Endodermal cell (in vitro differentiated cells): ENCODE results near the gene SATB2. TPM values are rescaled to one million over a fixed set of nuclear protein-coding genes. Genes with fewer than 3 reads are reported as not detected.

Experiments
- DNase-seq: peaks from one replicate; pipeline ENCODE4 v3.0.0-alpha.2; 2017
- H3K27ac ChIP-seq: 2 replicates; pipeline ENCODE4 v1.5.1; 2013; ENCODE audit warnings: mild to moderate bottlenecking, low read depth, low read length, moderate library complexity
- H3K27me3 ChIP-seq: 2 replicates; pipeline ENCODE4 v1.6.1; 2013; ENCODE audit warnings: mild to moderate bottlenecking, low read length, moderate library complexity; ENCODE audit not compliant: insufficient read depth, control insufficient read depth, poor library complexity, severe bottlenecking
- H3K36me3 ChIP-seq: 2 replicates; pipeline ENCODE4 v1.7.0; 2013; ENCODE audit warnings: mild to moderate bottlenecking, low read length, moderate library complexity; ENCODE audit not compliant: control insufficient read depth, insufficient read depth
- H3K4me1 ChIP-seq: one replicate; pipeline ENCODE4 v1.7.0; 2013; ENCODE audit warnings: low read length; ENCODE audit not compliant: control insufficient read depth, insufficient read depth
- H3K4me3 ChIP-seq: 2 replicates; pipeline ENCODE4 v1.5.1; 2013; ENCODE audit warnings: mild to moderate bottlenecking, low read length, moderate library complexity
- H3K9ac ChIP-seq: 2 replicates; pipeline ENCODE4 v1.6.1; 2013; ENCODE audit warnings: mild to moderate bottlenecking, low read length, moderate library complexity; ENCODE audit not compliant: poor library complexity, severe bottlenecking; ENCODE audit errors: extremely low read depth
- H3K9me3 ChIP-seq: 2 replicates; pipeline ENCODE4 v1.6.1; 2013; ENCODE audit warnings: mild to moderate bottlenecking, low read length, moderate library complexity; ENCODE audit not compliant: control insufficient read depth
- H3K27ac Mint-ChIP-seq: 2 replicates; pipeline ENCODE4 v1.8.0; 2020; ENCODE audit warnings: mixed read lengths
- H3K27me3 Mint-ChIP-seq: 2 replicates; pipeline ENCODE4 v1.8.0; 2021; ENCODE audit warnings: mild to moderate bottlenecking, mixed read lengths; ENCODE audit not compliant: insufficient read depth
- H3K36me3 Mint-ChIP-seq: 2 replicates; pipeline ENCODE4 v1.8.0; 2020; ENCODE audit warnings: low read depth, mixed read lengths
- H3K4me1 Mint-ChIP-seq: 2 replicates; pipeline ENCODE4 v1.8.0; 2020; ENCODE audit warnings: mixed read lengths
- H3K4me3 Mint-ChIP-seq: 2 replicates; pipeline ENCODE4 v1.8.0; 2020; ENCODE audit warnings: mild to moderate bottlenecking, moderate library complexity, mixed read lengths
- H3K9me3 Mint-ChIP-seq: 2 replicates; pipeline ENCODE4 v1.8.0; 2020; ENCODE audit warnings: mild to moderate bottlenecking, mixed read lengths
- WGBS, 2 experiments: methylation state at CpG; one replicate each; pipeline versions ENCODE4 v1.1.5 to v1.1.7; 2013; ENCODE audit warnings: missing lambda C conversion rate in 2 of 2, mixed read lengths in 1 of 2; ENCODE audit not compliant: insufficient coverage in 1 of 2, insufficient read length in 1 of 2; 5-methylcytosine and 5-hydroxymethylcytosine counted together
- total RNA-seq, 2 donors: library from RNA; stranded (reverse); fragmentation: NEBNext Ultra II Directional in 1 of 2; extraction: Animal tissue kit (Norgen Biotek cat#: 25700) in 1 of 2; gene quantifications; 2 replicates in 1 of 2; 3 replicates in 1 of 2; pipeline ENCODE4 v1.2.1, GENCODE V29; 2021
- TF ChIP-seq, protein P1 (sequence below): fragments of 200-600 bp; sonication (generic); conservative IDR thresholded peaks from 2 replicates; pipeline ENCODE4 v1.5.0; 2021; ENCODE audit warnings: antibody characterized with exemption, mild to moderate bottlenecking

The SATB2 gene
- total RNA-seq, 2 donors from 2014 or later: 2.4 to 3.0 TPM

DNA sequence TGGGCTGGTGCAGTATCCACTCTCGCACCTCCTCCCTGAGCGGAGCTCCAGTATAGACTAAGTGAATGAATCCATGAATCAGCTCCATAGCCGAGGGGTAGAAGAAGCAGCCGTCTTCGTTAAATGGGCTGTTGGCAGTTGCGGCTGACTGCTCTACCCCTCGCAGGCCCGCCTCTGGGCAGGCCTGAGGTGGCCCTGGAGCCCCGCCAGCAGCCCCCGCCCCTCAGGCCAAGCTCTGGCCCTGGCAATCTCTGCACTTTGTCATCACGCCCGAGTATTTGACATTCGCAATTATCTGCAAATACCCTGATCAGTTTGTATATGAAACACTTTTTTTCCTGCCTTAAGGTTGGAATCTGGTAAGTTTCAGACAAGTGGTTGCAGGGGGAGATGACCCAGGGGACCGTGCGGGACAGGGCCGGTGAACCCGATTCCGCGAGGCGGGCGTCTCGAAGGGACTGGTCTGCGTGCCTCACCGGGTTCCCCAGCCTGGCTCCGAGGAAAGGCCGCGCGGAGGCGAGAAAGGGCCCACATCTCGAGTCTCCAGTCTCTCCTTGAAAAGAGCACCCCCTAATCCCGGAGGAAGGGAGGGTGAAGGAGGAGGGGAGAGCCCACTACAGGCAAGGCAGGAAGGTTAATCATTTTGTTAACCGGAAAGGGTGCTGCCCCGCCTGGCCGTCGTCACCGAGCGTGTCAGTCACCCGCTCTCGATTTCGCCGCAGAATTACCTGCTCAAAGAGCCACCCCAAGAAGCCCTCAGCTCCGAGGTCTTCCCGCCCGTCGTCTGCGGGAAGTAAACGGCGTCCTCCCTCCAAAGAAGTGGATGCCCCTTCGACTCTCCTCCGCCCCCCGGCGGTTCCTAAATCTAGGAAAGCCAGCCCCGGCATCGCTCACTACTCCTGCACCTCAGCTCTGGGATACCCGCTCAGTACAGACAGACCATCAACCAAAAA is 11.1 kb upstream of the SATB2 start:
- peak overlapping the region; percentile 52 for H3K4me3 Mint-ChIP-seq
- H3K4me1 ChIP-seq: peaks cover 16% of the 10 kb centered on the region
- peaks cover 28% of the 10 kb centered on the region for H3K4me1 Mint-ChIP-seq
- H3K27me3 ChIP-seq: peaks cover 100% of the 10 kb centered on the region
- no peak overlapping the region for H3K27ac ChIP-seq
- no peak overlapping the region for H3K9ac ChIP-seq
- DNase-seq: peak; percentile 85
- H3K9me3 ChIP-seq: no peaks in the 10 kb centered on the region
- TF ChIP-seq, protein P1, sequence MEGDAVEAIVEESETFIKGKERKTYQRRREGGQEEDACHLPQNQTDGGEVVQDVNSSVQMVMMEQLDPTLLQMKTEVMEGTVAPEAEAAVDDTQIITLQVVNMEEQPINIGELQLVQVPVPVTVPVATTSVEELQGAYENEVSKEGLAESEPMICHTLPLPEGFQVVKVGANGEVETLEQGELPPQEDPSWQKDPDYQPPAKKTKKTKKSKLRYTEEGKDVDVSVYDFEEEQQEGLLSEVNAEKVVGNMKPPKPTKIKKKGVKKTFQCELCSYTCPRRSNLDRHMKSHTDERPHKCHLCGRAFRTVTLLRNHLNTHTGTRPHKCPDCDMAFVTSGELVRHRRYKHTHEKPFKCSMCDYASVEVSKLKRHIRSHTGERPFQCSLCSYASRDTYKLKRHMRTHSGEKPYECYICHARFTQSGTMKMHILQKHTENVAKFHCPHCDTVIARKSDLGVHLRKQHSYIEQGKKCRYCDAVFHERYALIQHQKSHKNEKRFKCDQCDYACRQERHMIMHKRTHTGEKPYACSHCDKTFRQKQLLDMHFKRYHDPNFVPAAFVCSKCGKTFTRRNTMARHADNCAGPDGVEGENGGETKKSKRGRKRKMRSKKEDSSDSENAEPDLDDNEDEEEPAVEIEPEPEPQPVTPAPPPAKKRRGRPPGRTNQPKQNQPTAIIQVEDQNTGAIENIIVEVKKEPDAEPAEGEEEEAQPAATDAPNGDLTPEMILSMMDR: peak; percentile 55
- no peaks in the 10 kb centered on the region for H3K36me3 ChIP-seq
- peak overlapping the region; percentile 70 for H3K4me3 ChIP-seq
- no peaks in the 10 kb centered on the region for H3K36me3 Mint-ChIP-seq
- H3K27ac Mint-ChIP-seq: no peak overlapping the region
- WGBS, 2 experiments: 3 to 7% methylated on average over 30 to 54 of the region's 55 CpGs
- H3K9me3 Mint-ChIP-seq: no peaks in the 10 kb centered on the region
- peaks cover 95% of the 10 kb centered on the region for H3K27me3 Mint-ChIP-seq

DNA sequence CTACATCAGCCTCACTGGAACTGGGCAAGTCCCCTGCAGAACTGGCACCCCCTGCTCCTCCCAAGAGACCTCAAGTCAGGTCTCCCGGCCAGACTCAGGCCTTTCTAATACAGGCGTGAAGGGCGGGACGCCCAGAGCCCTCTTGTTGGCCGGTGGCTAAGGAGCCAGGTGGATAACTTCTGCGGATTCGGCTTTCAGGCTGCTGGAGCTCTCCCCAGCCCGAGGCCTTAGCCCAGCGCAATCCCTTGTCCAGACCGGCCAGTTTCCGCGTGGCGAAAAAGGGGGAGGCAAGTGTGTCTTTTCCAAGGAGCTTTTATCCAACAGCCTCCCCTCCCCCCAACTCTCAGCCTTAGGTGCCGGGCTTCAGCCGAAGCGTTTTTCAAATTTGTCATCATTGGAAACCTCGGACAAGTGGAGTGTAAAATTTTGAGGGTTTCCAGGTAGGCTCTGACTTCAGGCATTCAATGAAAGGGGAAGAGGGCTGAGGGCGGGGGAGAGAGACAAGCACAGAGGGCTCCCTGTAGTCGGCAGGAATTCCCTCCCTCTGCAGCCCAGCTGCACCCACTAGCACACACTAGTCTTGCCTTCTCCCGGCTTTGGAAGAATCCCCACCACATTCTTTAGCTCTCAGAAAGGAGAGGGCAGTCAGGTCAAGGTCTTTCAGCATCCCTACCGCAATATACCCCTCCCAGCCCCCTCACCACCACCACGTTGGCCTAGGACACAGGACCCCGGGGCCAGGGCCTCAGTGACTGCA is 9.5 kb upstream of the SATB2 start:
- no peak overlapping the region for H3K27ac ChIP-seq
- Mint-ChIP-seq H3K36me3 (no peaks in the 10 kb centered on the region), H3K27me3 (peaks cover 98% of the 10 kb centered on the region), H3K9me3 (no peaks in the 10 kb centered on the region), H3K4me1 (peaks cover 28% of the 10 kb centered on the region), H3K4me3 (peak overlapping the region; percentile 31), H3K27ac (no peak overlapping the region)
- no peaks in the 10 kb centered on the region for H3K9me3 ChIP-seq
- peaks cover 100% of the 10 kb centered on the region for H3K27me3 ChIP-seq
- 0 to 11% methylated on average over 7 to 23 of the region's 23 CpGs for WGBS, 2 experiments
- no peaks in the 10 kb centered on the region for H3K36me3 ChIP-seq
- H3K4me3 ChIP-seq: no peak overlapping the region
- DNase-seq: peak; percentile 78
- peaks cover 16% of the 10 kb centered on the region for H3K4me1 ChIP-seq
- no peak overlapping the region for H3K9ac ChIP-seq
- TF ChIP-seq, protein P1: no peak

DNA sequence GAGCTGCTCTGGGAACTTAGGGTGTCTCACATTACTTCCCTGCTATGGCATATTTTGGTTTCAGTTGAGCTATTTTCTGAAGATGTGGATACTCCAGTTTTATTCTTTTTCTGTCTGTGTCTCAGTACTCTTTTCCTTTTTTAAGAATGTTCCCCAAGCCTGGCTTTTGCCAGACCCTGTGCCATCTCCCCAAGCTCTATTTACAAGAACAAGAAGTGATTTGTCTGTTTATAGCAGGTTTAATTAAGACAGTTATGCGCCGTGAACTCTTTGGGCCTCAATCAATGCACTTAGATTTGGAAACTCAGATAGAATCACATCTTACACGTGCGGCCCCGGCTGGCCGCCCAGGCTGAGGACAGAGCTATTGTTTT is 8.9 kb upstream of the SATB2 start:
- H3K9ac ChIP-seq: no peak overlapping the region
- no peak overlapping the region for H3K4me3 ChIP-seq
- peak overlapping the region; percentile 31 for H3K4me3 Mint-ChIP-seq
- no peaks in the 10 kb centered on the region for H3K9me3 Mint-ChIP-seq
- H3K27ac ChIP-seq: no peak overlapping the region
- WGBS, 2 experiments: 29 to 33% methylated on average over 6 of the region's 6 CpGs
- peaks cover 16% of the 10 kb centered on the region for H3K4me1 ChIP-seq
- no peaks in the 10 kb centered on the region for H3K36me3 ChIP-seq
- DNase-seq: no peak
- H3K27me3 Mint-ChIP-seq: peaks cover 98% of the 10 kb centered on the region
- TF ChIP-seq, protein P1: no peak
- no peaks in the 10 kb centered on the region for H3K9me3 ChIP-seq
- H3K27me3 ChIP-seq: peaks cover 100% of the 10 kb centered on the region
- no peaks in the 10 kb centered on the region for H3K36me3 Mint-ChIP-seq
- H3K27ac Mint-ChIP-seq: no peak overlapping the region
- H3K4me1 Mint-ChIP-seq: peaks cover 28% of the 10 kb centered on the region
